AG09319 (cell line): ENCODE measurements around the gene ELN.

ENCODE experiments used
- DNase-seq: peaks from one replicate; pipeline ENCODE4 v3.0.0-alpha.2; 2010; ENCODE audit warnings: low read depth; ENCODE audit errors: extremely low read depth
- TF ChIP-seq, protein P1 (sequence below): IDR thresholded peaks from 2 replicates; pipeline ENCODE4 v1.5.1; 2011; ENCODE audit warnings: low read depth, mild to moderate bottlenecking, inconsistent platforms, low read length, moderate library complexity

ELN gene

DNA sequence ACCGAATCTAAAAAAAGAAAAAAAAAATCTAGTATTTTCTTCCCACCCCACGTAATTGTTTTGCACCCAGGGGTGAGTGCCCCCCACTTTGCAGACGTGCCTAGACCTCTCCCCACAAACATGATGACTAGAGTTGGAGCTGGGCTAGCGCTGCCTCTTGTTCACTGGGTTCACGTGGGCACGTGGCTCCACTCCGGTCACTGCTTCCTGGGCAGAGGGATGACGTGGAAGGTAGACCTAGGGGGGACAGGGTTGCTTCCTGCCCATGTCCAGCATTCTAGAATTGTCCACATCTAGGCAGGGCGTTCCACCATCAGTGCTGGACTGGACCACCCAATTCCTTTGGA is 54.8 kb downstream of the ELN start:
- DNase-seq, result no peak
- TF ChIP-seq, protein P1, sequence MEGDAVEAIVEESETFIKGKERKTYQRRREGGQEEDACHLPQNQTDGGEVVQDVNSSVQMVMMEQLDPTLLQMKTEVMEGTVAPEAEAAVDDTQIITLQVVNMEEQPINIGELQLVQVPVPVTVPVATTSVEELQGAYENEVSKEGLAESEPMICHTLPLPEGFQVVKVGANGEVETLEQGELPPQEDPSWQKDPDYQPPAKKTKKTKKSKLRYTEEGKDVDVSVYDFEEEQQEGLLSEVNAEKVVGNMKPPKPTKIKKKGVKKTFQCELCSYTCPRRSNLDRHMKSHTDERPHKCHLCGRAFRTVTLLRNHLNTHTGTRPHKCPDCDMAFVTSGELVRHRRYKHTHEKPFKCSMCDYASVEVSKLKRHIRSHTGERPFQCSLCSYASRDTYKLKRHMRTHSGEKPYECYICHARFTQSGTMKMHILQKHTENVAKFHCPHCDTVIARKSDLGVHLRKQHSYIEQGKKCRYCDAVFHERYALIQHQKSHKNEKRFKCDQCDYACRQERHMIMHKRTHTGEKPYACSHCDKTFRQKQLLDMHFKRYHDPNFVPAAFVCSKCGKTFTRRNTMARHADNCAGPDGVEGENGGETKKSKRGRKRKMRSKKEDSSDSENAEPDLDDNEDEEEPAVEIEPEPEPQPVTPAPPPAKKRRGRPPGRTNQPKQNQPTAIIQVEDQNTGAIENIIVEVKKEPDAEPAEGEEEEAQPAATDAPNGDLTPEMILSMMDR, result no peak

DNA sequence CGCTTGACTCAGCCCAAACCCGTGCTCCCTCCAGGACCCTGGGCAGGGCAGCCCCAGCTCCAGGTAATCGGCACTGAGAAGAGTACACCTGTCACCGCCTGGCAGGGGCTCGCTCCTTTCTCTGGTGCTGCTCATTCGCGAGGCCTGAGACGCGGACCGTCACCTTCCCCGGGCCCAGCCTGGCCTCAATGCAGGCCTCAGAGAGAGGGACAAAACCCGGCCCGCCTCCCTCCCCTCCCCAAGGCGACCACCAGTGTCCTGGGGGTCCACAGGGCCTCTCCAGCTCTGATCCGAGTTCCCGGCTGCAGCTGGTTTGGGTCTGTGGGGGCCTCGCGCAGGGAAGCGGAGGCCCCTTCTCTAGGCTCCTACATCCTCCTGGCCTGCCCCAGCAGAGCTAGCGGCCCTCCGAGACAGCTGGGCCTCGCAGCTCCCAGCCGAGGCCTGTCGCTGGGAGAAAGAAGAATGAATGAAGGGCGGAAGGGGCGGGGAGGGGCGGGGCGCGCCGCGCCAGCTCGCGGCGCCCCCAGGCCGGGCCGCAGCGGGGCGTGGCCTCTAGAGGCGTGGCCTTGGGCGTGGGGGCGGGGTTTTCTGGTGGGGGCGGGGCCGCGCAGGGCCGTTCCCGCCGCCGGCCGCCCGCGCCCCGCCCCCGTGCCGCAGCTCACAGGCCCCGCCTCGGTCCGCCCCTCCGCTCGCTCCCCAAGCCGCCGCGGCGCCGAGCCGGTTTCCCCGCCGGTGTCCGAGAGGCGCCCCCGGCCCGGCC is 55.3 kb downstream of the ELN start, which contains the start of gene LIMK1:
Gene LIMK1 (plus strand): TSS at position 688 of the 760 bp plus-strand sequence. CDS start 187 bp downstream, outside the sequence.
- DNase-seq, result peak; percentile 35

DNA sequence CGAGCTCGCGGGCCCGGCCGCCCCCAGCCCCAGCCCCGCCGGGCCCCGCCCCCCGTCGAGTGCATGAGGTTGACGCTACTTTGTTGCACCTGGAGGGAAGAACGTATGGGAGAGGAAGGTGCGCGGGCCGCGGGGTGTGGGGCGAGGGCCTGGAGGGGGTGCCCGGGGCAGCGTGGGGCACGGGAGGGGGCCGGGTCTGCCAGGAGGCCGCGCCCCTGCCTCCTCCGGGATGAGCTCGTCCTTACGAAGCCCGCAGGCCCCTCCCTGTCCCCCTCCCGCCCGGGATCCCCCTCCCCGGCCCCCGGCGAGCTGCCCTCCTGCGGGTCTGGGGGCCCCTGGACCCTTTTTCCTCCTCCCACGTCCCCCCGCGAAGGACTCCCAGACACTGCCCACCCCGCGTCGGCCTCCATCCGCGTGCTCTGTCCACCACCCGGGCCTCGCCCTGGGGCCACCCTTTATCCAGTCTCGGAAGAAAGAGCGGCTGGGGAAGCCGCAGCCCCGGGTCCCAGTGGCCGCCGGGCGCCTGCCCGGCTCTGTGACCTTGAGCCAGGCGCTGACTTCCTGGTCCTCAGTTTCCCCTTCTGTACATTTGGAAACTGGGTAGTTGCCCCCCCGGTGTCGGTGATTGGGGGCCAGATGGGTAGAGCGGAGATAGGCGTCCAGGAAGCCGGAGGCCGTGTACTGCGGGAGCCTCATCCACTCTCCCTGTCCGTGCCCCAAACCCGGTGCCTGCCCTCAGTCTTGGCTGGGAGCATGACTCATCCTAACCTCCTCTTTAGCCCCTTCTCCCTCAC is 56.2 kb downstream of the ELN start:
- DNase-seq, result no peak
- TF ChIP-seq, protein P1, result no peak

More for the DNA sequence above, 55.3 kb downstream of the ELN start, which contains the start of gene LIMK1:
- TF ChIP-seq, protein P1, result no peak

DNA sequence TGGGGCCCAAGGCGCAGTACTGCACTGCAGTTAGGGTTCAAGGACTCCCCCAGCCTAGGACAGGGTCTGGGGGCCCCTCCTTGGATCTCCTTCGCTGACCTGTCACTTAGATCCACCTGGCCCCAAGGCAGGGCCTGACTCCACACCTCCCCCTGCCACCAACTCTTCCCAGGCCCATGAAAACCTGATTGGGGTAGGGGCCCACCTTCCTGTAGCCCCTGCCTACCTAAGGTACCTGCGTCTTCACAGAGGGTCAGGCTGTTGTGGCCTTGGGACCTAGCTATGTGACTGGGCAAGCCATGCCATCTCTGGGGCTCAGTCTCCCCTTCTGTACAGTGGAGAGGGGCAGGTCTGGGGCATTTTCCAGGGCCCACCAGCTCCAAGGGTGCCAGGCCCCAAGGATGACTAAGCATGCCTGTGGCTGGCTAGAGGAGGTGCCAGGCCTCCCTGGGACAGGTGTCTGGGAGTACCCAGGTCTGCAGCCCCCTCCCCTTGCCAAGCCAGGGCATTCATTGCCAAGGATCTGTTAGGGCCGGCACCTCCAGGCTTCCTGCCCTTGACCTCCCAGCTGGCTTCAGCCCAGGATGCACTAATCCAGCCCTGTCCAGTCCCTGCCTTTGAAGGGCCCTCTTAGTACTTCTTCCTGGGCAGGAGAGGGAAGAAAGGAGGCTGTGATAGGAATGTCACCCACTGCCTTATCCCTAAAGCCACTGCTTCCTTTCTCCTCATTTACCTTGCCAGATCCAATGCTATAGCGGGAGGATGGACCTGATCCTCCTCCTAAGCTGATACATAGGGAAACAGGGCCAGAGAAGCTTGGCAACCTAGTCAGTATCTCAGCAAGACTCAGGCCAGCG is 57.0 kb downstream of the ELN start:
- DNase-seq, result no peak
- TF ChIP-seq, protein P1, result no peak

DNA sequence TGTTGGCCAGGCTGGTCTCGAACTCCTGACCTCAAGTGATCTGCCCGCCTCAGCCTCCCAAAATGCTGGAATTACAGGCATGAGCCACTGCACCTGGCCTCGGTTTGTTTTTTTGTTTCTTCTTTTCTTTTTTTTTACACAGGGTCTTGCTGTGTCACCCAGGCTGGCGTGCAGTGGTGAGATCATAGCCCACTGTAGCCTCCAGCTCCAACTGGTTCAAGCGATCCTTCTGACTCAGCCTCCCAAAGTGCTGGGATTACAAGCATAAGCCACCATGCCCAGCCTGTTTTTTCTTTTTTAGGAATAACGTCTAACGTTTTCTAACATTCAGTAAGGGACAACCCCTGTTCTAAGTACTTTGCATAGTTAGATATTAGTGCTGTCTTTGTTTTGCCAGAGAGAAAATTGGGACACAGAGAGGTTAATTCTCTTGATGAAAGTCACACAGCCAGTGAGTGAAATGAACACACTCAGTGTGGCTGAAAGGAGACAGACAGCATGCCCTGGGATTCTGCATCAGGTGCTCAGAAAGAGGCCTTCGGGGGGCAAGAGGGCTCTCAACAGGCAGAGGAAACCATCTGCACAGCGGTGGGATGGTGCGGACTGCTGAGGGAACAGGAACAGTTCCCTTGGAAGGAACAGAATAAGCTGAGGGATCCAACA is 59.9 kb downstream of the ELN start:
- no peak for DNase-seq
- TF ChIP-seq, protein P1, result no peak

DNA sequence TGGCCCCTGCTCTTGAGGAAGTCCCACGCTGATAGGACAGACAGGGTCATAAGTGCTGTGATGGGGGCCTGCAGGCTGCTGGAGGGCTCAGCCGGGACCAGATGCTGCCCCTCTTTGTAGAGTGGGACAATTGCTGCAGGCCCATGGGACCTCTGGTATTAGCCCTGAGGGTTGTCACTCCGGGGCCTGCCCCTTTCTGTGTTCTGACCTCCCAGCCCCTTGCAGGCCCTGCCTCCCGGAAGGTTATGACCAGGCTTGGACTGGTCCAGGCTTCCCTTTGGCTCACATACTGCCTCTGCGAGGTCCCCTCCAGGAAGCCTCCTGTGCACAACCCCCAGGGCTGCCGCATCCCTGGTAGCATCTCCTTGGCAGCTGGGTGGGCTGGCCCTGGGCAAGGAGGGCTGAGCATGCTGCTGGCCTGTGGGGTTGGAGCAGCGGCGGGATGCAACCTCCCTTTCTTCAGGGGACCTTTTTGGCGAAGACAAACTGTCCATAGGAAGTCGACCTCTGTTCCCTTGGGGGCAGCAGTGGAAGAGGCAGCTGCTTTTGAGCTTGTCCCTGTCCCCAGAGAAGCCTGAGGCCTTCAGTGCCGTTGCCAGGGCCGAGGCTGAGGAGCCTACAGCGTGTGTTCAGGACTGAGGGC is 64.5 kb downstream of the ELN start:
- TF ChIP-seq, protein P1, result no peak
- DNase-seq, result no peak
